Suprapubic skin (tissue), 4 donors: ENCODE results near the gene CASP10.

Experiments used
- CTCF ChIP-seq, 2 donors: fragments of 200-600 bp in 1 of 2; fragments of 450-650 bp in 1 of 2; sonication (generic) in 1 of 2; IDR thresholded peaks; one replicate each; pipeline ENCODE4 v1.5.1; 2016 to 2019; ENCODE audit warnings: antibody characterized with exemption in 2 of 2, mild to moderate bottlenecking in 1 of 2, moderate library complexity in 1 of 2
- EP300 ChIP-seq: sonication (generic); formaldehyde crosslinking; IDR thresholded peaks from one replicate; pipeline ENCODE4 v1.6.1; 2017; ENCODE audit warnings: antibody characterized with exemption
- POLR2AphosphoS5 ChIP-seq, 3 donors: sonication (generic); formaldehyde crosslinking; IDR thresholded peaks; one replicate each; pipeline ENCODE4 v1.6.1; 2017; ENCODE audit warnings: antibody characterized with exemption in 3 of 3

- TF ChIP-seq EP300 (no peak), CTCF (IDR thresholded peaks at IDR 0.05) (no peak), POLR2AphosphoS5 (IDR thresholded peaks at IDR 0.05) (no peak)
Observed at GRCh38 chr2:201216918-201217317, 34.0 kb downstream of the CASP10 start.
